HCT116 (cell line): ENCODE measurements around the gene TLX3. TPM values are rescaled to one million over a fixed set of nuclear protein-coding genes. Genes with fewer than 3 reads are reported as not detected.

Experiments
- ATAC-seq: fragments of 200-7000 bp; cut with Tn5 transposase; 2 replicates; pipeline ENCODE4 v1.9.1; 2020; ENCODE audit warnings: mild to moderate bottlenecking, moderate library complexity
- BruUV-seq: library from RNA; stranded (reverse); fragments of 400-500 nt; replicated peaks from 2 replicates; lab custom pipeline; 2021; lab: Mats Ljungman, UMichigan
- CTCF ChIA-PET: fragments of 300-600 bp; sonication (Branson Sonifier 250); formaldehyde crosslinking; loops from one replicate; lab custom pipeline; 2021; ENCODE audit warnings: antibody characterized with exemption; lab: Charles Lee
- POLR2A ChIA-PET: fragments of 300-600, 350-600 bp; sonication (Branson Sonifier 250); formaldehyde crosslinking; loops from one replicate; lab custom pipeline; 2021; ENCODE audit warnings: antibody characterized with exemption; lab: Charles Lee
- RAD21 ChIA-PET, 2 experiments: fragments of 300-600 bp; sonication (Branson Sonifier 250); formaldehyde crosslinking; loops; one replicate each; lab custom pipeline; 2023; ENCODE audit warnings: low total read pairs in 2 of 2; ENCODE audit not compliant: uncharacterized antibody in 2 of 2, unreplicated experiment in 2 of 2, low non-redundant PET in 1 of 2; lab: Charles Lee
- DNase-seq: peaks from one replicate; pipeline ENCODE4 v3.0.0-alpha.2; 2010; ENCODE audit warnings: low read depth, low spot score
- H2AFZ ChIP-seq: fragments of 200-600 bp; shearing (Covaris generic), sonication (generic); 2 replicates; pipeline ENCODE4 v1.6.1; 2017; ENCODE audit warnings: low read depth, mixed run types, mixed read lengths, antibody characterized with exemption, low read length; ENCODE audit not compliant: poor library complexity, severe bottlenecking
- H3K27ac ChIP-seq: 2 replicates; pipeline ENCODE4 v1.5.1; 2012; ENCODE audit warnings: low read depth, low read length
- H3K27me3 ChIP-seq: fragments of 200-600 bp; sonication (generic); 2 replicates; pipeline ENCODE4 v1.6.1; 2016; ENCODE audit warnings: mixed run types, low read length, mixed read lengths; ENCODE audit not compliant: insufficient read depth
- H3K36me3 ChIP-seq, 2 experiments: fragments of 200-500 bp in 1 of 2; fragments of 200-600 bp in 1 of 2; sonication (Bioruptor generic) in 1 of 2; sonication (generic) in 1 of 2; 2 replicates each; pipeline versions ENCODE4 v1.5.1 to v1.6.1; 2014 to 2016; ENCODE audit warnings: low read length in 2 of 2, inconsistent platforms in 1 of 2, mixed read lengths in 1 of 2, mixed run types in 1 of 2; ENCODE audit not compliant: insufficient read depth in 2 of 2, control insufficient read depth in 1 of 2
- H3K4me1 ChIP-seq, 2 experiments: fragments of 200-600 bp in 1 of 2; sonication (generic) in 1 of 2; 2 replicates each; pipeline versions ENCODE4 v1.5.1 to v1.6.1; 2012 to 2017; ENCODE audit warnings: low read length in 2 of 2, inconsistent platforms in 1 of 2, mild to moderate bottlenecking in 1 of 2, mixed read lengths in 1 of 2, mixed run types in 1 of 2, moderate library complexity in 1 of 2; ENCODE audit not compliant: insufficient read depth in 2 of 2, control insufficient read depth in 1 of 2
- H3K4me2 ChIP-seq: fragments of 200-600 bp; sonication (generic); 2 replicates; pipeline ENCODE4 v1.6.1; 2017; ENCODE audit warnings: mixed run types, low read length, mixed read lengths
- H3K4me3 ChIP-seq, 2 experiments: fragments of 200-600 bp in 1 of 2; sonication (generic) in 1 of 2; replicated peaks in 1 of 2; 2 replicates each; pipeline ENCODE4 v1.5.1; 2011 to 2016; ENCODE audit warnings: low read length in 2 of 2, control low read depth in 1 of 2, low read depth in 1 of 2, mild to moderate bottlenecking in 1 of 2, mixed read lengths in 1 of 2, mixed run types in 1 of 2
- H3K79me2 ChIP-seq: fragments of 200-600 bp; sonication (generic); 2 replicates; pipeline ENCODE4 v1.6.1; 2017; ENCODE audit warnings: mild to moderate bottlenecking, mixed run types, low read length, moderate library complexity, mixed read lengths; ENCODE audit not compliant: insufficient read depth
- H3K9ac ChIP-seq: fragments of 200-600 bp; sonication (generic); 2 replicates; pipeline ENCODE4 v1.6.1; 2016; ENCODE audit warnings: low read length, mixed read lengths
- H3K9me2 ChIP-seq: fragments of 200-600 bp; sonication (generic), shearing (Covaris generic); 2 replicates; pipeline ENCODE4 v1.6.1; 2017; ENCODE audit warnings: mixed run types, mild to moderate bottlenecking, moderate library complexity; ENCODE audit not compliant: insufficient read depth
- H3K9me3 ChIP-seq, 2 experiments: fragments of 200-500 bp in 1 of 2; fragments of 200-600 bp in 1 of 2; sonication (Bioruptor generic) in 1 of 2; sonication (generic) in 1 of 2; 2 replicates each; pipeline ENCODE4 v1.6.1; 2014 to 2017; ENCODE audit warnings: low read length in 2 of 2, mixed read lengths in 2 of 2, inconsistent platforms in 1 of 2, low read depth in 1 of 2, mild to moderate bottlenecking in 1 of 2, mixed run types in 1 of 2, moderate library complexity in 1 of 2; ENCODE audit not compliant: control insufficient read depth in 1 of 2, insufficient read depth in 1 of 2
- H4K20me1 ChIP-seq: fragments of 200-600 bp; sonication (generic), shearing (Covaris generic); 2 replicates; pipeline ENCODE4 v1.6.1; 2017; ENCODE audit warnings: mixed run types, mild to moderate bottlenecking, moderate library complexity; ENCODE audit not compliant: insufficient read depth
- ATF3 ChIP-seq: IDR thresholded peaks from 2 replicates; pipeline ENCODE4 v1.6.1; 2012
- CEBPB ChIP-seq: IDR thresholded peaks from 2 replicates; pipeline ENCODE4 v1.6.1; 2012; ENCODE audit warnings: low read depth
- EGR1 ChIP-seq: IDR thresholded peaks from 2 replicates; pipeline ENCODE4 v1.6.1; 2012; ENCODE audit warnings: low read depth
- MAX ChIP-seq: IDR thresholded peaks from 2 replicates; pipeline ENCODE4 v1.6.1; 2012
- SIN3A ChIP-seq: IDR thresholded peaks from 2 replicates; pipeline ENCODE4 v1.6.1; 2012; ENCODE audit warnings: low read depth
- SRF ChIP-seq: IDR thresholded peaks from 2 replicates; pipeline ENCODE4 v1.6.1; 2012; ENCODE audit warnings: low read depth
- ZBTB33 ChIP-seq: IDR thresholded peaks from 2 replicates; pipeline ENCODE4 v1.6.1; 2011; ENCODE audit warnings: mild to moderate bottlenecking, low read length, moderate library complexity; ENCODE audit not compliant: insufficient replicate concordance; ENCODE audit errors: extremely low read depth
- ZFX ChIP-seq: fragments of 450-650 bp; IDR thresholded peaks from 2 replicates; pipeline ENCODE4 v1.6.1; 2017
- intact Hi-C: fragments of 100-400 bp; cut with micrococcal nuclease; formaldehyde crosslinking; loops from 2 replicates; pipeline ENCODE4 v1.10.0; 2022
- total RNA-seq: library from RNA; stranded (reverse); gene quantifications from one replicate; pipeline ENCODE4 v1.2.1, GENCODE V29; 2021; ENCODE audit not compliant: unreplicated experiment

The TLX3 gene
- total RNA-seq, 1 experiment from 2014 or later: 4.6 TPM

- TF ChIP-seq SIN3A (no peak), ZFX (no peak), ATF3 (no peak)
Measured at GRCh38 chr5:171306781-171307591, 2.1 kb upstream of the TLX3 start (continued).

GRCh38 chr5:171307789-171308452 lies 1.1 kb upstream of the TLX3 start:
- H3K9me3 ChIP-seq: no peaks in the 10 kb centered on the region
- no peaks in the 10 kb centered on the region for H3K79me2 ChIP-seq
- intact Hi-C loops: no loop called here
- ChIA-PET RAD21 (no interaction called here), CTCF (no interaction called here), POLR2A (no interaction called here)
- H3K36me3 ChIP-seq: no peaks in the 10 kb centered on the region
- no peaks in the 10 kb centered on the region for H4K20me1 ChIP-seq
- ATAC-seq: no peak
- DNase-seq: no peak
- H3K9ac ChIP-seq: peak overlapping the region; percentile 42; the same call in 1 of the 2 replicates
- no peak overlapping the region for H2AFZ ChIP-seq
- no TSS peak for BruUV-seq
- no peaks in the 10 kb centered on the region for H3K27me3 ChIP-seq
- no peak overlapping the region; the same call in 1 of the 2 replicates for H3K27ac ChIP-seq
- H3K9me2 ChIP-seq: no peaks in the 10 kb centered on the region
- peaks cover 3 to 6% of the 10 kb centered on the region in 2 experiments; a peak in 2 of 4 replicates for H3K4me1 ChIP-seq
- H3K4me3 ChIP-seq: peak overlapping the region; percentile 50 to 66
- peak overlapping the region; percentile 77 for H3K4me2 ChIP-seq
- no peak for TF ChIP-seq ZBTB33
- no peak for TF ChIP-seq MAX
- no peak for TF ChIP-seq CEBPB
- no peak for TF ChIP-seq SRF
- no peak for TF ChIP-seq EGR1
